HuH-7.5 (cell line): ENCODE measurements around the gene ARFIP2.

Experiments used
- DNase-seq: peaks from one replicate; pipeline ENCODE4 v3.0.0; 2011; ENCODE audit warnings: low spot score

ARFIP2 gene

GRCh38 chr11:6442441-6442840 is 38.7 kb downstream of the ARFIP2 start:
- no peak for DNase-seq

GRCh38 chr11:6440906-6441358 is 40.2 kb downstream of the ARFIP2 start, which contains the start of gene HPX:
HPX (minus strand) TSS chr11:6440987; CDS start chr11:6440963, 24 bp downstream.
- DNase-seq = peak; percentile 41

DNA sequence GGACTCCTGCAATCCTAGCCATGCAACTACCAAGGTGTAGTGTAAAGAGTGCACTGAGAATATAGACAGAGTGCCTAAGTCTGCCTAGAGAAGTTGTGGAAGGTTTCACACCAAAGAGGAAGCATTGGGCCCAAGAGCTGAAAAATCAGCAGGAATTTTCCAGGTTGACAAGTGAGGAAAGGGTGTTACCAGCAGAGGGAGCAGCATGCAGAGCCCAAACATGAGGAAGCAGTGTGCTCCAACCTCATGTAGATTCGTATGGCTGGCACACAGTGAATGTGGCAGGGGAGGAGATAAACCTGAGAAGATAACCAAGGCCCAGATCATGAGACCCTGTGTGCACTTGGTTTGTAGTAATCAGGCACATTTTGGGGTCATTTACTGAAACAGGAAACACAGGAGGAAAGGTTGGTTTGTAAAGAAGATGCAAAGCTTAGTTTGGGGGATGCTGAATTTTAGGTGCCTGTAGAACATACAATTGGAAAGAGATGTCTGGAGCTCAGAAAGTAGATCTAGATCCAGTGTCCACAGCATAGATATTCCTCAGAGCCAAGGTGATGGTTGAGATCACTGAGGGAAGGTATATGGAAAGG is 42.1 kb downstream of the ARFIP2 start:
- DNase-seq = peak; percentile 49

GRCh38 chr11:6437993-6438392 is 43.1 kb downstream of the ARFIP2 start:
- no peak for DNase-seq

GRCh38 chr11:6437423-6437822 is 43.7 kb downstream of the ARFIP2 start:
- no peak for DNase-seq

DNA sequence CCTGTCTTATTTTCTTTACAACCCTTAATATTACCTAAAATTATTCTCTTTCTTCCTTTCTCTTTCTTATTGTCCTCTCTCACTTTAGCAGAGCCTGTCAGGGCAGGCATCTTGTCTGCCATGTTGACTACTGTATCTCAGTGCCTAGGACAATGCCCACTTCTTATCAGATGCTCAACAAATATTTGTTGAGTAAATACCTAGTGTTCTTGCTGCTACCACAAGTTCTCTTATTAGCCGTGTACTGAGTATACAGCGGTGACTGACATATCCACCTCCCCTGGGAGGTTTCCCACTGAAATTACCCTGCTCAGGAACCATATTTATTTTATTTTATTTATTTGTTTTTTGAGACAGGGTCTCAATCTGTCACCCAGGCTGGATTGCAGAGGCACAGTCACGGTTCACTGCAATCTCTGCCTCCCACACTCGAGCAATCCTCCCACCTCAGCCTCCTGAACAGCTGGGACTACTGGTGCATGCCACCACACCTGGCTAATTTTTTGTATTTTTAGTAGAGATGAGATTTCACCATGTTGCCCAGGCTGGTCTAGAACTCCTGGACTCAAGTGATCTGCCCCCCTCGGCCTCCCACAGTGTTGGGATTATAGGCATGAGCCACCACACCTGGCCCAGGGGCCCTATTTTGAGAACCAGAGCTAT is 47.0 kb downstream of the ARFIP2 start:
- no peak for DNase-seq

DNA sequence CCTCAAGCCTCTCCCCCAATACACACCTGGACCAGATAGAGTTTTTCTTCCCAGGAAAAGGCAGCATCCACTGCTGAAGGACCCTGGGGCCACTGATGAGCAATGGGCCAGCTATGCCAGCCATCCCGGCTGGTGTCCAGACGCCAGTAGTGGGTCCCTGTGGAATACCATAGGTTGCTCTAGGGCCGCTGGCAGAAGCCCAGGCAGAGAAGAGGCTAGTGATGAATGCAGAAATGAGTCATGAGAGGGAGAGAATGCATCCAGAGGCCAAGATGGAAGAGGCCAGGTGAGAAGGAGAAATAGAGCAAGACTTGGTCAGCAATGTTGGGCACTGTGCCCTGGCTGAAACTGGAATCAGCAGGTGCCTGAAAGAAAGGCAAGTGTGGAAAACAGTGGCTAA is 49.3 kb downstream of the ARFIP2 start:
- DNase-seq = no peak

- DNase-seq = no peak
Observed at GRCh38 chr11:6427516-6427915, 53.6 kb downstream of the ARFIP2 start.
